OCI-LY1 (cell line): ENCODE data around the gene ACAP2.
"Not testable (repeated sequence)": the region's sequence is repeated elsewhere in the genome, so short reads cannot be mapped to it uniquely, and the experiment has no call there.

Experiments
- H2AFZ ChIP-seq: fragments of 200-600 bp; sonication (generic), shearing (Covaris generic); 2 replicates; pipeline ENCODE4 v1.6.0; 2014; ENCODE audit warnings: antibody characterized with exemption, mild to moderate bottlenecking, low read length
- H3F3A ChIP-seq: fragments of 200-600 bp; sonication (generic), shearing (Covaris generic); 2 replicates; pipeline ENCODE4 v1.6.0; 2014; ENCODE audit warnings: mild to moderate bottlenecking, antibody characterized with exemption, low read length, moderate library complexity; ENCODE audit not compliant: insufficient read depth
- H3K27ac ChIP-seq: fragments of 200-600 bp; sonication (generic); 2 replicates; pipeline ENCODE4 v1.5.1; 2014; ENCODE audit warnings: low read length, mixed run types, mild to moderate bottlenecking, low read depth; ENCODE audit not compliant: poor library complexity, severe bottlenecking
- H3K27me3 ChIP-seq: fragments of 200-600 bp; sonication (generic); 2 replicates; pipeline ENCODE4 v1.6.0; 2014; ENCODE audit warnings: antibody characterized with exemption, mild to moderate bottlenecking, low read length, moderate library complexity; ENCODE audit not compliant: insufficient read depth
- H3K36me3 ChIP-seq: fragments of 200-600 bp; sonication (generic); 2 replicates; pipeline ENCODE4 v1.6.1; 2014; ENCODE audit warnings: mild to moderate bottlenecking, antibody characterized with exemption, low read length, moderate library complexity, mixed read lengths; ENCODE audit not compliant: insufficient read depth
- H3K4me1 ChIP-seq: fragments of 200-600 bp; sonication (generic); 2 replicates; pipeline ENCODE4 v1.5.1; 2014; ENCODE audit warnings: mild to moderate bottlenecking, low read length, moderate library complexity; ENCODE audit not compliant: insufficient read depth, severe bottlenecking
- H3K4me2 ChIP-seq: fragments of 200-600 bp; sonication (generic), shearing (Covaris generic); 2 replicates; pipeline ENCODE4 v1.6.1; 2014; ENCODE audit warnings: low read length
- H3K4me3 ChIP-seq: fragments of 200-600 bp; sonication (generic); 2 replicates; pipeline ENCODE4 v1.5.1; 2014; ENCODE audit warnings: low read length, low read depth, mild to moderate bottlenecking, mixed read lengths; ENCODE audit not compliant: poor library complexity, severe bottlenecking
- H3K79me2 ChIP-seq: fragments of 200-600 bp; shearing (Covaris generic); 2 replicates; pipeline ENCODE4 v1.6.1; 2016; ENCODE audit warnings: mixed run types, low read length, mixed read lengths; ENCODE audit not compliant: insufficient read depth
- H3K9ac ChIP-seq: fragments of 200-600 bp; sonication (generic), shearing (Covaris generic); 2 replicates; pipeline ENCODE4 v1.6.1; 2014; ENCODE audit warnings: mild to moderate bottlenecking, low read length, mixed read lengths
- H3K9me2 ChIP-seq: fragments of 200-600 bp; sonication (generic), shearing (Covaris generic); 2 replicates; pipeline ENCODE4 v1.6.1; 2014; ENCODE audit warnings: low read depth, mild to moderate bottlenecking, low read length, mixed read lengths
- H3K9me3 ChIP-seq: fragments of 200-600 bp; shearing (Covaris generic); 2 replicates; pipeline ENCODE4 v1.6.1; 2014; ENCODE audit warnings: low read length, mixed read lengths
- H4K20me1 ChIP-seq: fragments of 200-600 bp; sonication (generic), shearing (Covaris generic); 2 replicates; pipeline ENCODE4 v1.6.0; 2016; ENCODE audit warnings: mild to moderate bottlenecking, low read length; ENCODE audit not compliant: insufficient read depth
- CTCF ChIP-seq: fragments of 200-600 bp; sonication (generic), shearing (Covaris generic); IDR thresholded peaks from 2 replicates; pipeline ENCODE4 v1.5.1; 2017; ENCODE audit warnings: mild to moderate bottlenecking, antibody characterized with exemption, low read length, moderate library complexity, mixed read lengths
- EZH2 ChIP-seq: fragments of 200-600 bp; sonication (generic), shearing (Covaris generic); IDR thresholded peaks from 2 replicates; pipeline ENCODE4 v1.8.0; 2017; ENCODE audit warnings: borderline replicate concordance, mixed run types, mild to moderate bottlenecking, antibody characterized with exemption, low read length, moderate library complexity, mixed read lengths

Gene ACAP2

GRCh38 chr3:195366200-195366925 is 76.5 kb downstream of the ACAP2 start:
- Histone ChIP-seq H3K79me2 (peaks cover 20% of the 10 kb centered on the region), H3K9ac (no peak overlapping the region), H2AFZ (no peak overlapping the region), H3K9me2 (no peaks in the 10 kb centered on the region), H4K20me1 (no peaks in the 10 kb centered on the region), H3K4me1 (no peaks in the 10 kb centered on the region), H3K4me3 (no peak overlapping the region), H3K27ac (no peak overlapping the region), H3K27me3 (no peaks in the 10 kb centered on the region), H3F3A (no peaks in the 10 kb centered on the region), H3K4me2 (no peak overlapping the region), H3K9me3 (no peaks in the 10 kb centered on the region), H3K36me3 (peaks cover 64% of the 10 kb centered on the region)
- TF ChIP-seq CTCF, result no peak
- no peak for TF ChIP-seq EZH2

- TF ChIP-seq EZH2, result no peak
- no peak for TF ChIP-seq CTCF
- Histone ChIP-seq H3K9me2 (no peaks in the 10 kb centered on the region), H3K36me3 (peaks cover 54% of the 10 kb centered on the region), H4K20me1 (no peaks in the 10 kb centered on the region), H3K27me3 (no peaks in the 10 kb centered on the region), H3K9ac (no peak overlapping the region), H3K9me3 (no peaks in the 10 kb centered on the region), H2AFZ (no peak overlapping the region), H3F3A (no peaks in the 10 kb centered on the region), H3K79me2 (peaks cover 29% of the 10 kb centered on the region), H3K4me1 (no peaks in the 10 kb centered on the region), H3K4me3 (no peak overlapping the region), H3K27ac (no peak overlapping the region), H3K4me2 (no peak overlapping the region)
These were observed 77.4 kb downstream of the ACAP2 start for GRCh38 chr3:195365371-195365770.

GRCh38 chr3:195357797-195358196 is 85.0 kb downstream of the ACAP2 start:
- H3F3A ChIP-seq, H3K4me3 ChIP-seq, H3K27me3 ChIP-seq, H3K4me2 ChIP-seq, H4K20me1 ChIP-seq, H3K9me2 ChIP-seq, H3K4me1 ChIP-seq, H3K9ac ChIP-seq, H2AFZ ChIP-seq, H3K9me3 ChIP-seq, H3K27ac ChIP-seq: not testable (repeated sequence)
- peaks cover 41% of the 10 kb centered on the region for H3K79me2 ChIP-seq
- peaks cover 47% of the 10 kb centered on the region for H3K36me3 ChIP-seq
